Liver (tissue), 3 donors: ENCODE results near the gene STAT1.

Experiments used
- HNF4G ChIP-seq: IDR thresholded peaks from 2 replicates; pipeline ENCODE4 v1.6.1; 2016; ENCODE audit warnings: antibody characterized with exemption
- TAF1 ChIP-seq: conservative IDR thresholded peaks from 2 replicates; pipeline ENCODE4 v1.6.1; 2016; ENCODE audit warnings: antibody characterized with exemption, mild to moderate bottlenecking
- TF ChIP-seq, protein P1 (sequence below): fragments of 150-350 bp; IDR thresholded peaks from 2 replicates; pipeline ENCODE4 v1.5.1; 2017; ENCODE audit warnings: improper control_type of control experiment, low read depth, low read length; ENCODE audit not compliant: missing input control
- TF ChIP-seq, protein P2 (sequence below): IDR thresholded peaks from 2 replicates; pipeline ENCODE4 v1.6.1; 2016; ENCODE audit warnings: antibody characterized with exemption
- donor health status: healthy.
- donor health status: healthy.

DNA sequence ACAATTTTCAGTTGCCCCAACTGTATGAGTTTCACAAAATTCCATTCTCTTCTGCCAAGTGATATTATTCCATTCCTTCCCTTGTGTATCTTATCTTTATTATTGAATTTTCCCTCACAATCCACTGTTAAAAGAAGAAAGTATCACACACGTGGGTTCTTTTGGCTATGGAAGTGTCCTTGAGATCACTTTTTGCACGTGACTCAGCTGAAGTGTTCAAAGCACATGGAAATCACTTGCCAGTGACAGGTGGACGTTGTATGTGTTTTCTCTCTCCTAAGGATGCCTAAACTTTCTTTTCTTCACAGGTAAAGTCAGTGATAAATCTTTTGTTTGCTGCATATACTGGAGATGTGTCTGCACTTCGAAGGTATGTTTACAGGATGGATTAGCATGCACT lies 60.7 kb downstream of the STAT1 start:
- TF ChIP-seq, protein P1, sequence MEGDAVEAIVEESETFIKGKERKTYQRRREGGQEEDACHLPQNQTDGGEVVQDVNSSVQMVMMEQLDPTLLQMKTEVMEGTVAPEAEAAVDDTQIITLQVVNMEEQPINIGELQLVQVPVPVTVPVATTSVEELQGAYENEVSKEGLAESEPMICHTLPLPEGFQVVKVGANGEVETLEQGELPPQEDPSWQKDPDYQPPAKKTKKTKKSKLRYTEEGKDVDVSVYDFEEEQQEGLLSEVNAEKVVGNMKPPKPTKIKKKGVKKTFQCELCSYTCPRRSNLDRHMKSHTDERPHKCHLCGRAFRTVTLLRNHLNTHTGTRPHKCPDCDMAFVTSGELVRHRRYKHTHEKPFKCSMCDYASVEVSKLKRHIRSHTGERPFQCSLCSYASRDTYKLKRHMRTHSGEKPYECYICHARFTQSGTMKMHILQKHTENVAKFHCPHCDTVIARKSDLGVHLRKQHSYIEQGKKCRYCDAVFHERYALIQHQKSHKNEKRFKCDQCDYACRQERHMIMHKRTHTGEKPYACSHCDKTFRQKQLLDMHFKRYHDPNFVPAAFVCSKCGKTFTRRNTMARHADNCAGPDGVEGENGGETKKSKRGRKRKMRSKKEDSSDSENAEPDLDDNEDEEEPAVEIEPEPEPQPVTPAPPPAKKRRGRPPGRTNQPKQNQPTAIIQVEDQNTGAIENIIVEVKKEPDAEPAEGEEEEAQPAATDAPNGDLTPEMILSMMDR: no peak
- no peak for TF ChIP-seq HNF4G
- TF ChIP-seq, protein P2, sequence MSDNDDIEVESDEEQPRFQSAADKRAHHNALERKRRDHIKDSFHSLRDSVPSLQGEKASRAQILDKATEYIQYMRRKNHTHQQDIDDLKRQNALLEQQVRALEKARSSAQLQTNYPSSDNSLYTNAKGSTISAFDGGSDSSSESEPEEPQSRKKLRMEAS: no peak
- no peak for TF ChIP-seq TAF1
